GM23248 (cell line): ENCODE results near the gene RRP8. TPM values are rescaled to one million over a fixed set of nuclear protein-coding genes. Genes with fewer than 3 reads are reported as not detected.

Experiments used
- DNase-seq: peaks from one replicate; pipeline ENCODE4 v3.0.0-alpha.2; 2015
- H2AFZ ChIP-seq: fragments of 200-600 bp; sonication (generic); 2 replicates; pipeline ENCODE4 v1.6.1; 2016; ENCODE audit warnings: antibody characterized with exemption
- H3F3A ChIP-seq: fragments of 200-600 bp; sonication (generic); 2 replicates; pipeline ENCODE4 v1.6.1; 2016; ENCODE audit warnings: mild to moderate bottlenecking, antibody characterized with exemption, mixed run types; ENCODE audit not compliant: insufficient read depth
- H3K27ac ChIP-seq: fragments of 200-600 bp; sonication (generic); 2 replicates; pipeline ENCODE4 v1.5.1; 2016; ENCODE audit warnings: mild to moderate bottlenecking
- H3K27me3 ChIP-seq: fragments of 200-600 bp; sonication (generic); replicated peaks from 2 replicates; pipeline ENCODE4 v1.6.1; 2016; ENCODE audit warnings: mild to moderate bottlenecking; ENCODE audit not compliant: insufficient read depth
- H3K36me3 ChIP-seq: fragments of 200-600 bp; sonication (generic); 2 replicates; pipeline ENCODE4 v1.6.1; 2016; ENCODE audit warnings: low read depth, mild to moderate bottlenecking
- H3K4me1 ChIP-seq: fragments of 200-600 bp; sonication (generic); 2 replicates; pipeline ENCODE4 v1.6.1; 2016; ENCODE audit warnings: mild to moderate bottlenecking; ENCODE audit not compliant: insufficient read depth
- H3K4me2 ChIP-seq: fragments of 200-600 bp; sonication (generic); one replicate; pipeline ENCODE4 v1.6.1; 2016; ENCODE audit warnings: mild to moderate bottlenecking; ENCODE audit not compliant: unreplicated experiment
- H3K4me3 ChIP-seq: fragments of 200-600 bp; sonication (generic); 2 replicates; pipeline ENCODE4 v1.5.1; 2016; ENCODE audit warnings: mild to moderate bottlenecking
- H3K79me2 ChIP-seq: fragments of 200-600 bp; sonication (generic); 2 replicates; pipeline ENCODE4 v1.6.1; 2016; ENCODE audit warnings: mild to moderate bottlenecking; ENCODE audit not compliant: insufficient read depth
- H3K9ac ChIP-seq: fragments of 200-600 bp; sonication (generic); 2 replicates; pipeline ENCODE4 v1.6.1; 2016; ENCODE audit warnings: mild to moderate bottlenecking
- H3K9me2 ChIP-seq: fragments of 200-600 bp; sonication (generic); 2 replicates; pipeline ENCODE4 v1.6.1; 2016; ENCODE audit warnings: mixed run types, mild to moderate bottlenecking, moderate library complexity; ENCODE audit not compliant: insufficient read depth
- H3K9me3 ChIP-seq: fragments of 200-600 bp; sonication (generic); one replicate; pipeline ENCODE4 v1.6.1; 2017; ENCODE audit warnings: low read depth
- H4K20me1 ChIP-seq: fragments of 200-600 bp; sonication (generic); 2 replicates; pipeline ENCODE4 v1.6.0; 2016; ENCODE audit not compliant: insufficient read depth
- EZH2 ChIP-seq: fragments of 200-600 bp; sonication (generic); IDR thresholded peaks from 2 replicates; pipeline ENCODE4 v1.6.1; 2018; ENCODE audit warnings: antibody characterized with exemption, mild to moderate bottlenecking; ENCODE audit not compliant: insufficient read depth, poor library complexity, severe bottlenecking
- EZH2phosphoT487 ChIP-seq: fragments of 200-600 bp; sonication (generic); IDR thresholded peaks from 2 replicates; pipeline ENCODE4 v1.6.1; 2018; ENCODE audit warnings: antibody characterized with exemption, moderate library complexity, mild to moderate bottlenecking, low read depth; ENCODE audit not compliant: insufficient read depth
- WGBS, 2 experiments: methylation state at CpG; one replicate each; pipeline ENCODE4 v1.1.6; 2015 to 2017; ENCODE audit warnings: low lambda C conversion rate in 2 of 2, low coverage in 1 of 2; ENCODE audit errors: missing lambda C conversion rate in 2 of 2; 5-methylcytosine and 5-hydroxymethylcytosine counted together
- in situ Hi-C: fragments of 300-500 bp; cut with MboI; formaldehyde crosslinking; loops from 2 replicates; pipeline ENCODE4 v1.15.0; 2020
- polyA plus RNA-seq: library from polyadenylated mRNA; unstranded; fragments of >200 nt; fragmentation: Nextera tagmentation; extraction: Ambion mirVana; gene quantifications from 2 replicates; pipeline ENCODE4 v1.2.1, GENCODE V29; 2016
- total RNA-seq: library from RNA; depleted of rRNA; stranded (reverse); fragments of >200 nt; shearing (Covaris generic); gene quantifications from 2 replicates; pipeline ENCODE4 v1.2.3, GENCODE V29; 2014

The RRP8 gene
- total and polyA plus RNA-seq, 2 experiments from 2014 or later = 8.5 to 24.4 TPM

DNA sequence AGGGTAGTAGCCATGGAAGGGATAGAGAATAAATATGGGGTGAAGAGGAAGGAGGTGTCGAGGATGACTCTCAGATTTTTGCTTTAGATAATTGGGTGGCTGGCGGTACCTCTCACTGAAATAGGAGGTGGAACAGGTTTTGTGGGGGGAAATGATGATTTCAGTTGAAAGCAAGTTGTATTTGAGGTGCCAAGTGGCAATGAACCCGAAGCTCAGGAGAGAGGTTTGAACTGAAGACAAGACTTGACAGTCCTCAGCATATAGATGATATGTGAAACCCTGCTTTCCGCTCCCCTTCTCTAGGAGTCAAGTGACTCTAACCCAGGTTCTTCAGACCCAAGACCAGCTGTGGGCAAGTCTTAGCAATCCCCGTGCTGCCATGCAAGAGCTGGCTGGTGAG lies 33.7 kb downstream of the RRP8 start:
- TF ChIP-seq EZH2phosphoT487 (no peak), EZH2 (no peak)
- WGBS, 2 experiments = 93 to 95% methylated on average over 5 of the region's 5 CpGs
- in situ Hi-C loops = no loop called here

GRCh38 chr11:6568191-6568918 lies 35.1 kb downstream of the RRP8 start:
- H3K4me2 ChIP-seq = no peak overlapping the region
- in situ Hi-C loops = no loop called here
- peak; percentile 47 for DNase-seq

More for the DNA sequence above, 33.7 kb downstream of the RRP8 start:
- no peak overlapping the region for H3K27ac ChIP-seq
- no peaks in the 10 kb centered on the region for H4K20me1 ChIP-seq
- H3K4me3 ChIP-seq = no peak overlapping the region
- H3K9me2 ChIP-seq = no peaks in the 10 kb centered on the region
- no peak for DNase-seq
- no peak overlapping the region for H3K4me2 ChIP-seq
- H2AFZ ChIP-seq = no peak overlapping the region
- no peak overlapping the region for H3K9ac ChIP-seq
- H3K4me1 ChIP-seq = peaks cover 22% of the 10 kb centered on the region; the same call in 1 of the 2 replicates
- H3F3A ChIP-seq = peaks cover 12% of the 10 kb centered on the region; the same call in 1 of the 2 replicates
- H3K9me3 ChIP-seq = no peaks in the 10 kb centered on the region
- no peaks in the 10 kb centered on the region for H3K36me3 ChIP-seq
- H3K27me3 ChIP-seq = no peaks in the 10 kb centered on the region
- H3K79me2 ChIP-seq = no peaks in the 10 kb centered on the region

GRCh38 chr11:6567371-6567745 lies 36.1 kb downstream of the RRP8 start:
- 92 to 95% methylated on average over 7 of the region's 7 CpGs for WGBS, 2 experiments
- peaks cover 9% of the 10 kb centered on the region; the same call in 1 of the 2 replicates for H3F3A ChIP-seq
- H3K9me3 ChIP-seq = no peaks in the 10 kb centered on the region
- no peak overlapping the region for H3K27ac ChIP-seq
- no peak overlapping the region for H3K4me2 ChIP-seq
- H3K4me3 ChIP-seq = no peak overlapping the region
- no peak for TF ChIP-seq EZH2phosphoT487
- TF ChIP-seq EZH2 = no peak
- H3K27me3 ChIP-seq = no peaks in the 10 kb centered on the region
- no peaks in the 10 kb centered on the region for H3K79me2 ChIP-seq
- DNase-seq = no peak
- in situ Hi-C loops = no loop called here
- H3K9me2 ChIP-seq = no peaks in the 10 kb centered on the region
- no peak overlapping the region for H3K9ac ChIP-seq
- no peak overlapping the region for H2AFZ ChIP-seq
- H3K4me1 ChIP-seq = peaks cover 16% of the 10 kb centered on the region; the same call in 1 of the 2 replicates
- H3K36me3 ChIP-seq = no peaks in the 10 kb centered on the region
- H4K20me1 ChIP-seq = no peaks in the 10 kb centered on the region

More at GRCh38 chr11:6568191-6568918, 35.1 kb downstream of the RRP8 start:
- Histone ChIP-seq H4K20me1 (no peaks in the 10 kb centered on the region), H3K4me3 (no peak overlapping the region), H3K27me3 (no peaks in the 10 kb centered on the region), H3F3A (peaks cover 12% of the 10 kb centered on the region; the same call in 1 of the 2 replicates), H2AFZ (no peak overlapping the region), H3K4me1 (peaks cover 22% of the 10 kb centered on the region; the same call in 1 of the 2 replicates), H3K36me3 (no peaks in the 10 kb centered on the region), H3K79me2 (no peaks in the 10 kb centered on the region), H3K9me2 (no peaks in the 10 kb centered on the region), H3K9me3 (no peaks in the 10 kb centered on the region), H3K9ac (no peak overlapping the region), H3K27ac (no peak overlapping the region)
- TF ChIP-seq EZH2 (no peak), EZH2phosphoT487 (no peak)
- WGBS, 2 experiments = 74 to 88% methylated on average over 4 of the region's 4 CpGs

- no peak for DNase-seq
- H2AFZ ChIP-seq = no peak overlapping the region
- no peaks in the 10 kb centered on the region for H3K9me3 ChIP-seq
- peaks cover 11% of the 10 kb centered on the region; the same call in 1 of the 2 replicates for H3K4me1 ChIP-seq
- in situ Hi-C loops = no loop called here
- TF ChIP-seq EZH2 = no peak
- no peak for TF ChIP-seq EZH2phosphoT487
- no peaks in the 10 kb centered on the region for H3K79me2 ChIP-seq
- no peaks in the 10 kb centered on the region for H3K9me2 ChIP-seq
- no peak overlapping the region for H3K4me3 ChIP-seq
- H3F3A ChIP-seq = 0 out of 2 replicates have a peak, but pooled peaks cover 5% of the 10 kb centered on the region
- H3K27ac ChIP-seq = no peak overlapping the region
- no peak overlapping the region for H3K4me2 ChIP-seq
- WGBS, 2 experiments = 88 to 89% methylated on average over 13 of the region's 13 CpGs
- no peaks in the 10 kb centered on the region for H4K20me1 ChIP-seq
- H3K27me3 ChIP-seq = no peaks in the 10 kb centered on the region
- no peaks in the 10 kb centered on the region for H3K36me3 ChIP-seq
- no peak overlapping the region for H3K9ac ChIP-seq
Observed at GRCh38 chr11:6566704-6567370, 36.6 kb downstream of the RRP8 start.
